Astrocyte (in vitro differentiated cells and primary cell): ENCODE results near the gene CDKN2B-AS1.

Experiments
- CTCF ChIP-seq: IDR thresholded peaks from 2 replicates; pipeline ENCODE4 v1.5.1; 2011; ENCODE audit warnings: low read depth, mild to moderate bottlenecking, inconsistent platforms, low read length, moderate library complexity; ENCODE audit not compliant: insufficient read depth
- EZH2 ChIP-seq: IDR thresholded peaks from 2 replicates; pipeline ENCODE4 v1.6.1; 2012; ENCODE audit warnings: mild to moderate bottlenecking, low read length, inconsistent platforms; ENCODE audit not compliant: insufficient read depth

GRCh38 chr9:21988056-21988990 lies 6.3 kb upstream of the CDKN2B-AS1 start:
- TF ChIP-seq CTCF (no peak), EZH2 (no peak)
